GM12865 (cell line): ENCODE measurements around the gene GALNT10.

Experiments
- DNase-seq: peaks from one replicate; pipeline ENCODE4 v3.0.0; 2010; ENCODE audit warnings: low read depth
- H3K4me3 ChIP-seq: 2 replicates; pipeline ENCODE4 v1.5.1; 2011; ENCODE audit warnings: mild to moderate bottlenecking, low read depth, low read length, control low read depth
- TF ChIP-seq, protein P1 (sequence below): IDR thresholded peaks from 2 replicates; pipeline ENCODE4 v1.5.1; 2011; ENCODE audit warnings: low read length, control low read depth, low read depth, inconsistent platforms; ENCODE audit not compliant: insufficient read depth; ENCODE audit errors: missing control alignments

Gene GALNT10

DNA sequence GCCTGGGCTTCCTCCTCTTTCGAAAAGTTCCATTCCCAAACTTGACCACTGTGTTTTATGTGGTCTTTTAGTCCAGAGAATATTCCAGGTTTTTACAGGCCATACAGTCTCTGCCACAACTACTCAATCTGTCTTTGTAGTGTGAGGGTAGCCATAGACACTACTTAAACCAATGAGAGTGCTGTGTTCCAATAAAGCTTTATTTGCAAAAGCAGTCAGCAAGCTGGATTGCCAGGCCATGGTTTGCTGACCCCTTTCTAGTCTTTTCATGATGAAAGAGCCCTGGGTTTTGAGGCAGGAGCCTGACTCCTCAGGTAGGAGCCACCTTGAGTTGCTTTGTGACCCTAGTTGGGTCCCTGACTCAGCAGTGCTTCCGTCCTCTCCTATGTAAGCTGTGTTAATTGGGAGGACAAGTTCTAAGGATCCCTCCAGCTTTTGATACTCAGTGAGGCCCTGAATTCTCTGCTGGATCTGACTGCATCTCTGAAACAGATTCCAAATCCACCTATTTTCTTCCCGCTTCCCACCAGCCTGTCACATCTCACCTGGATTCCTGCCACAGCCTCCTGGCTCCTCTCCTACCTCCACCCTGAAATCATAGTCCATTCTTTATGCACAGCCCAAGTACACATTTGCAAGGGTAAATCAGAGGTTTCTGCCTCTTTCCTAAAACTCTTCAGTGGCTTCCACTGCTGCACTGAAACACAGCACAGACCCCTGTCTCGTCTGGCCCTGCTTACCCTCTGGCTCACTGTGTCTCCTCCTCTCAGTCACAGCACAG, 13.5 kb downstream of the GALNT10 start:
- no peak for DNase-seq
- no peak overlapping the region for H3K4me3 ChIP-seq
- TF ChIP-seq, protein P1, sequence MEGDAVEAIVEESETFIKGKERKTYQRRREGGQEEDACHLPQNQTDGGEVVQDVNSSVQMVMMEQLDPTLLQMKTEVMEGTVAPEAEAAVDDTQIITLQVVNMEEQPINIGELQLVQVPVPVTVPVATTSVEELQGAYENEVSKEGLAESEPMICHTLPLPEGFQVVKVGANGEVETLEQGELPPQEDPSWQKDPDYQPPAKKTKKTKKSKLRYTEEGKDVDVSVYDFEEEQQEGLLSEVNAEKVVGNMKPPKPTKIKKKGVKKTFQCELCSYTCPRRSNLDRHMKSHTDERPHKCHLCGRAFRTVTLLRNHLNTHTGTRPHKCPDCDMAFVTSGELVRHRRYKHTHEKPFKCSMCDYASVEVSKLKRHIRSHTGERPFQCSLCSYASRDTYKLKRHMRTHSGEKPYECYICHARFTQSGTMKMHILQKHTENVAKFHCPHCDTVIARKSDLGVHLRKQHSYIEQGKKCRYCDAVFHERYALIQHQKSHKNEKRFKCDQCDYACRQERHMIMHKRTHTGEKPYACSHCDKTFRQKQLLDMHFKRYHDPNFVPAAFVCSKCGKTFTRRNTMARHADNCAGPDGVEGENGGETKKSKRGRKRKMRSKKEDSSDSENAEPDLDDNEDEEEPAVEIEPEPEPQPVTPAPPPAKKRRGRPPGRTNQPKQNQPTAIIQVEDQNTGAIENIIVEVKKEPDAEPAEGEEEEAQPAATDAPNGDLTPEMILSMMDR, result no peak

DNA sequence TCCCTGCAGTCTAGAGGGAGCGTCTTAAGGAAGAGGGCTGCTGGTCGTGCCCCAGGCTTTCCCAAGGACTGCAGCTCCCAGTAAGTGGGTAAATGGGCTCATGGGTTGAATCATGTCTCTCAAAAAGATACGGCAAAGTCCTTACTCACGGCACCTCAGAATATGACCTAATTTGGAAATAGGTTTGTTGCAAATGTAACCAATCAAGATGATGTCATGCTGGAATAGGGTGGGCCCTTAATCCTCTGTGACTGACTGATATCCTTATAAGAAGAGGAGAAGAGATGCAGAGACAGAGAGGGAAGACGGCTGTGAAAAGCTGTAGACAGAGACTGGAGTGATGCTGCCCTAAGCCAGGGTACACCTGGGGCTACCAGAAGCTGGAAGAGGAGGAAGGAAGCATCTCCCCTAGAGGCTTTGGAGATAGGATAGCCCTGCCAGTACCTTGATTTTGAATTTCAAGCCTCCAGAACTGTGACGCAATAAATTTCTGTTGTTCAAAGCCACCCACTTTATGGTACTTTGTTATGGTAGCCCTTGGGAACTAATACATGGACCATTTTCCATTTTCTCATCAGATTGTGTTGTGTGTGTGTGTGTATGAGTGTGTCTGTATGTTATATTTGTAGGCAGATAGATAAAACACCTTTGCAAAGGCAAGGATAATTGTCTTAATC, 15.0 kb downstream of the GALNT10 start:
- no peak overlapping the region for H3K4me3 ChIP-seq
- DNase-seq, result no peak
- TF ChIP-seq, protein P1, result no peak

DNA sequence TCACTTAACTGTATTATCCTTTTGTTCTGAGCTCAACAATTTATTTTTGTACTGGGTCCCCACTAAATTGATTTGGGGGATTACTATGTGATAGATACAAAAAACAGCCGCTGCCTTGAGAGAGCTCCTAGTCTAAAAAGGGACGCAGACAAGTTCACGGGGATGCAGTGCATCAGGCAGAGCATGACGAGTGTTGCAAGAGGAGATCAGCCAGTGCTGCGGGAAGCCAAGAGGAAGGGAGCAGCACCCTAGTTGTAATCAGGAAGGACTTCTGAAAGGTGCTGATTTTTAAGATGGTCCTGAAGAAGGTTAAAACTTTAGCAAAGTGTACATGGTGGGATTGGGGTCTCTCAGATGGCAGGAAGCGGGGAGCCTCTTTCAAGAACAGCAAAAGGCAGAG, 15.8 kb downstream of the GALNT10 start:
- TF ChIP-seq, protein P1, result no peak
- H3K4me3 ChIP-seq, result no peak overlapping the region
- DNase-seq, result no peak

DNA sequence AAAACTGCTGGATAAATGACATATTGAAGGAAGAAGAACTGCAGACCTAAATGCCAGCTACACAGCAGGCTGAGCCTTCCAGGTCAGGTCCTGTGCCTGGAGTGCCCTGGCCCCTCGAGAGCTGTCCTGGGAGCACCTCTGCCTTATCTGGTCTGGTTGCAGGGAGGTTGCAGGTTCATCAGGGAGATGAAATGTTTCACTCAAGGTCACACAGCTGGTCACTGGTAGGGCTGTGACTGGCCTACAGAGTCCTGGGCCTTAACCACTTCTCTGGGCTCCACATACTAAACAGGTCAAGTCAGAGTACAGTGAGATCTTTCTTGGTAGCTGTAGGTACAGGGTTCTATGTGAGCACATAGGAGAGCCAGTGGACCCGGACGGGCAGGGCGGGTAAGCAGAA, 16.7 kb downstream of the GALNT10 start:
- no peak overlapping the region for H3K4me3 ChIP-seq
- TF ChIP-seq, protein P1, result no peak
- DNase-seq, result no peak

DNA sequence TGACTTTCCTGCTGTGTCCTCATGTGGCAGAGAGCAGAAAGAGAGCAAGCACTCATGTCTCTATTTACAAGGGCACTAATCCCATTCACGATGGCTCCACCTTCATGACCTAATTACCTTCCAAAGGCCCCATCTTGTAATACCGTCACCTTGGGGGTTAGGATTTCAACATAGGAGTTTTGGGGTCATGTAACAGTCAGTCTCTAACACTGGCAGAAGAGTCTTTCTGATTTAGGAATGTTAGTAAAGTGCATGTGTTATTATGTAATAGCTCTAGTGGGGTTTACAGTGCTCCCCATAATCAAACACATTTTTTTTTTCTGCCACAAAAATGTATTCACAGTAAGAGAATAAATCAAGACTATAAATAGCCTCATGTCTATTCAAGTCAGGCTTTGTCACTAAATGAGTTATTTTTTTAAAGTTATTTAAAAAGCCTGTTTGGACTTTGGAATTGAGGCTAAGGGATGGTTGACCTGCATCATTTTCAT, 19.1 kb downstream of the GALNT10 start:
- TF ChIP-seq, protein P1, result no peak
- no peak overlapping the region for H3K4me3 ChIP-seq
- no peak for DNase-seq

DNA sequence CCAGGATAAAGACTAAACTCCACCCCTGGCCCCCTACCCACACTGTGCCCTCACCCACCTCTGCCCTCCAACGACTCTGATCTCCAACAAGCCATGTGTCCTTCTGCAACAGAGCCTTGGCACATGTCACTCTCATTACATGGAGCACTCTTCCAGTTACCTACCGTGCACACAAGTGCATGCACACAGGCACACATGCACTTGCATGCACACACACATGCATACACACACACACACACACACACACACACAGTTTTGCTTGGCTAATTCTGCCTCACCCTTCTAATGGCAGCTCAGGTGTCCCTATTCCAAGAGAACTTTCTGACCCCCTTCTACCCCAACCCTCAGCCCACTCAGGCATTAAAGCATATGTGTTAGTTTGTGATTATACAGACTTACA, 19.6 kb downstream of the GALNT10 start:
- no peak for DNase-seq

More for the DNA sequence above, 19.6 kb downstream of the GALNT10 start:
- no peak overlapping the region for H3K4me3 ChIP-seq
- TF ChIP-seq, protein P1, result no peak
